Progenitor cell of endocrine pancreas (in vitro differentiated cells): ENCODE data around the gene YLPM1. TPM values are rescaled to one million over a fixed set of nuclear protein-coding genes. Genes with fewer than 3 reads are reported as not detected.

ENCODE experiments used
- DNase-seq: peaks from one replicate; pipeline ENCODE4 v3.0.0; 2021; ENCODE audit warnings: low spot score; ENCODE audit not compliant: unreplicated experiment
- H3K27ac Mint-ChIP-seq: 2 replicates; pipeline ENCODE4 v1.8.0; 2021; ENCODE audit warnings: mild to moderate bottlenecking, moderate library complexity, mixed read lengths
- H3K27me3 Mint-ChIP-seq: 2 replicates; pipeline ENCODE4 v1.8.0; 2021; ENCODE audit warnings: mixed read lengths
- H3K36me3 Mint-ChIP-seq: 2 replicates; pipeline ENCODE4 v1.8.0; 2022; ENCODE audit warnings: mixed read lengths; ENCODE audit not compliant: insufficient read depth
- H3K4me1 Mint-ChIP-seq: 2 replicates; pipeline ENCODE4 v1.8.0; 2021; ENCODE audit warnings: low read depth, mixed read lengths
- H3K4me3 Mint-ChIP-seq: 2 replicates; pipeline ENCODE4 v1.8.0; 2021; ENCODE audit warnings: low read depth, mild to moderate bottlenecking, moderate library complexity, mixed read lengths
- H3K9me3 Mint-ChIP-seq: 2 replicates; pipeline ENCODE4 v1.8.0; 2021; ENCODE audit warnings: low read depth, mixed read lengths
- total RNA-seq: library from RNA; stranded (reverse); gene quantifications from 2 replicates; pipeline ENCODE4 v1.2.1, GENCODE V29; 2021
- TF ChIP-seq, protein P1 (sequence below): fragments of 200-600 bp; sonication (generic); IDR thresholded peaks from one replicate; pipeline ENCODE4 v1.5.0; 2021; ENCODE audit warnings: antibody characterized with exemption, mild to moderate bottlenecking; ENCODE audit not compliant: unreplicated experiment

The YLPM1 gene
- total RNA-seq, 1 donor from 2014 or later, result 119 TPM

DNA sequence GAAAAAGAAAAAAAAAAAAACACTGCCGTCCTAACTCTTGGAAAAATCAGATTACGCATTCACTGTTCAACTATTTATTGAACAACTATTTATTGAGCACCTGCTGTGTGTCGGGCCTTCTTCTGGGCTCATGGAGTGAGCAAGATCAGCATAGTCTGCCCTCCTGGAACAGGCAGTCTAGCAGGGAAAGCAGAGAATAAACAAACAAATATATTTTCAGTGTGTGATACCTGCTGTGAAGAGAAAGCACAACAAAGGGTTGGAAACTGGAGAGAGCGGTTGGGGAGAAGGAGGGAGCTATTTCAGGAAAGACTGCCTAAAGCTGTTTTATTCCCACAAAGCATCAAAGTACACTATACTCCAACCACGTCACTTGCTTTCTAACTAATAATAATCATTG is 102.0 kb downstream of the YLPM1 start:
- no peak for DNase-seq
- H3K27ac Mint-ChIP-seq, result no peak overlapping the region

DNA sequence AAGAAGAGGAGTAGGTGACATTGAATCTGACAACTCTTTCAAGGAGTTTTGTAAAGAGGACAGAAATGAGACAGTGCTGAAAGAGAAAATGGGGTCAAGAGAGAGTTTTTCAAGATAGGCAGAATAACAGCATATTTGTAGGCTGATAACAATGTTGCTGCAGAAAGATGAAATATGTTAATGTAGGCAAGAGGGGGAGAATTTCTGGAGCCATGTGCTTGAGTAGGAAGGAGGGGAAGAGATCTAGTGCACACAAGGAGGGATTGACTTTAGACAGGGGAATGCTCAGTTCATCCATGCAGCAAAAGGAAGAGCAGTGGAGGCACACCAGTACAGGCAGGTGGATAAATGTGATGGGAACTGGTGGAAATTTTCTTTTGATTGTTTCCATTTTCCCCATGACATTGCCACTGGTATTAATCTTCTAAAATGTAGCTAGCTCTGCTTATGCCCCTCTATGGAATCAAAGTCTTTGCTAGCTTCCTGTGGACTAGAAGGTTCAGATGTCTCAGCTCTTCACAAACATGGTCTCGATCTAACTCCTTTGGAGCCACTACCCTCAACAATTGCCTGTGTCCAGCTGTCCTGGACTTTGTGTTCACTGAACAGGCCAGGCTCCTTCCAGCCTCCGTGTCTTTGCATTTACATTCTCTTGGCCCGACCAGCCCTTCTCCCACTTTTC is 103.7 kb downstream of the YLPM1 start:
- H3K4me3 Mint-ChIP-seq, result no peak overlapping the region
- TF ChIP-seq, protein P1, sequence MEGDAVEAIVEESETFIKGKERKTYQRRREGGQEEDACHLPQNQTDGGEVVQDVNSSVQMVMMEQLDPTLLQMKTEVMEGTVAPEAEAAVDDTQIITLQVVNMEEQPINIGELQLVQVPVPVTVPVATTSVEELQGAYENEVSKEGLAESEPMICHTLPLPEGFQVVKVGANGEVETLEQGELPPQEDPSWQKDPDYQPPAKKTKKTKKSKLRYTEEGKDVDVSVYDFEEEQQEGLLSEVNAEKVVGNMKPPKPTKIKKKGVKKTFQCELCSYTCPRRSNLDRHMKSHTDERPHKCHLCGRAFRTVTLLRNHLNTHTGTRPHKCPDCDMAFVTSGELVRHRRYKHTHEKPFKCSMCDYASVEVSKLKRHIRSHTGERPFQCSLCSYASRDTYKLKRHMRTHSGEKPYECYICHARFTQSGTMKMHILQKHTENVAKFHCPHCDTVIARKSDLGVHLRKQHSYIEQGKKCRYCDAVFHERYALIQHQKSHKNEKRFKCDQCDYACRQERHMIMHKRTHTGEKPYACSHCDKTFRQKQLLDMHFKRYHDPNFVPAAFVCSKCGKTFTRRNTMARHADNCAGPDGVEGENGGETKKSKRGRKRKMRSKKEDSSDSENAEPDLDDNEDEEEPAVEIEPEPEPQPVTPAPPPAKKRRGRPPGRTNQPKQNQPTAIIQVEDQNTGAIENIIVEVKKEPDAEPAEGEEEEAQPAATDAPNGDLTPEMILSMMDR, result no peak
- H3K9me3 Mint-ChIP-seq, result no peaks in the 10 kb centered on the region
- H3K4me1 Mint-ChIP-seq, result no peaks in the 10 kb centered on the region
- H3K27ac Mint-ChIP-seq, result no peak overlapping the region
- H3K36me3 Mint-ChIP-seq, result no peaks in the 10 kb centered on the region
- H3K27me3 Mint-ChIP-seq, result peaks cover 24% of the 10 kb centered on the region
- no peak for DNase-seq

More for the DNA sequence above, 102.0 kb downstream of the YLPM1 start:
- peaks cover 24% of the 10 kb centered on the region for H3K27me3 Mint-ChIP-seq
- H3K4me3 Mint-ChIP-seq, result no peak overlapping the region
- no peaks in the 10 kb centered on the region for H3K4me1 Mint-ChIP-seq
- H3K9me3 Mint-ChIP-seq, result no peaks in the 10 kb centered on the region
- TF ChIP-seq, protein P1, result no peak
- no peaks in the 10 kb centered on the region for H3K36me3 Mint-ChIP-seq

DNA sequence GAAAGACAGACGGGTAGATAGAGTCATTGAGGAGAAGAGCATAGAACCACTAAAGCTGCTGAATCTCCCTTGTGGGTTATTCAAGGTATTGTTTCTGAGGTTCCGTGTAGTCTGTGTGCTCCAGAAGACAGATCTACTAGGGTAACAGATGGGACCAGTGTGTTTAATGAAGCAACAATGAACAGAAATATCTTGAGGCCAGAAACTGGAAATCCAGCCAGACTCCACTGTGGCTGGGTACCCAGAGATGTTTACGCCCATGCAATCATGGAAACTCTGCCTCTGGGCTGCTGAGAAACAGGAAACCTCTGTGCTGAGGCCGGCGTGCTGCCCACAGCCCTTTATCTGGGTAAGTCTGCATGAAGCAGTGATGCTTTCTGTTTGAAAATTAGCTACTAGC is 104.6 kb downstream of the YLPM1 start:
- Mint-ChIP-seq H3K9me3 (no peaks in the 10 kb centered on the region), H3K27me3 (peaks cover 24% of the 10 kb centered on the region)
- no peak for DNase-seq

DNA sequence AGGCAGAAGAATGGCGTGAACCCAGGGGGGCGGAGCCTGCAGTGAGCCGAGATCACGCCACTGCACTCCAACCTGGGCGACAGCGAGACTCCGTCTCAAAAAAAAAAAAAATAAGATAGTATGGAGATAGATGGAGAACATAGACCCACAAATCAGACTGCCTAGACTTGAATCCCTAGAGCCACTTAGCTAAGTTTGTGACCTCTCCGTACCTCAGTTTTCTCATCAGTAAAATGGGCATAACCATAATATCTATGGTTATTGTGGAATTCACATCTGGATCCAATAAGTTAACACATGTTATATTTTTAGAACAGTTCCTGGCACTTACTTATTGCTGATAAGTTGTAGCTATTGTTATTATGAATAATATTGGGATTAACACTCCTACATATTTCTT is 105.6 kb downstream of the YLPM1 start:
- TF ChIP-seq, protein P1, result no peak
- Mint-ChIP-seq H3K9me3 (no peaks in the 10 kb centered on the region), H3K27ac (no peak overlapping the region), H3K27me3 (peaks cover 18% of the 10 kb centered on the region), H3K4me1 (peaks cover 1% of the 10 kb centered on the region), H3K4me3 (no peak overlapping the region), H3K36me3 (no peaks in the 10 kb centered on the region)
- no peak for DNase-seq

More for the DNA sequence above, 104.6 kb downstream of the YLPM1 start:
- no peak overlapping the region for H3K27ac Mint-ChIP-seq
- no peak overlapping the region for H3K4me3 Mint-ChIP-seq
- TF ChIP-seq, protein P1, result no peak
- no peaks in the 10 kb centered on the region for H3K4me1 Mint-ChIP-seq
- no peaks in the 10 kb centered on the region for H3K36me3 Mint-ChIP-seq

DNA sequence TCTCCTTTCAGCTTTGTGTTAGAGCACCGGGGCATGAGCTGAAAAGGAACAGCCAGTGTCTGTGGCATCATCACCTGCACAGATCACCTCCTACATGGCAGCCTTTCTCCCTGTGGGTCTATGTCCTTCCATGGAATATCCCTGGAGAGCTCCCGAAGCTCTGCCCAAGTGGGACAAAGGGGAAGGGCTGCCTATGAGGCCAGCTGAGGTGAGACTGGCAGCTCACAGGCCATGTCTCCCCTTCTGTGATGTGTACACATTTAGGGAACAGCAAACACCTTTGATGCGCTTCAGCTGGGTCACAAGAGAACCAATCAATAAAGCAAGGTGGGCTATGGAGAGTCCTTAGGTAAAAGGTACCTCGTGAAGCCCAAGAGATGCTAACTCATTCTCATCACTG is 108.7 kb downstream of the YLPM1 start:
- Mint-ChIP-seq H3K27me3 (peaks cover 15% of the 10 kb centered on the region), H3K4me1 (peaks cover 1% of the 10 kb centered on the region), H3K9me3 (no peaks in the 10 kb centered on the region), H3K4me3 (no peak overlapping the region), H3K27ac (no peak overlapping the region), H3K36me3 (no peaks in the 10 kb centered on the region)
- TF ChIP-seq, protein P1, result no peak
- DNase-seq, result no peak
